Measurements from ENCODE around the gene R3HDM2. TPM values are rescaled to one million over a fixed set of nuclear protein-coding genes. Genes with fewer than 3 reads are reported as not detected.

R3HDM2 gene
- total RNA-seq, 1 experiment from 2014 or later, result 45.4 TPM

- DNase-seq (ENCODE audit: low read depth, low spot score) (no peak), ATAC-seq (no peak)
- peak overlapping the region; percentile 89; the same call in 1 of the 2 replicates for H3K4me2 ChIP-seq (ENCODE audit: low read length)
- ChIA-PET POLR2A (no interaction called here), CTCF (no interaction called here), RAD21 (ENCODE audit: low non-redundant PET in 1 of 2, low total read pairs in 2 of 2, uncharacterized antibody in 2 of 2, unreplicated experiment in 2 of 2) (interaction anchor here in 1 of 2 experiments (0.6 kb wide), 1 partner anchor 14 kb away, joined by 4 read pairs; no protein-coding TSS in a partner anchor)
- H4K20me1 ChIP-seq (ENCODE audit: insufficient read depth), result no peaks in the 10 kb centered on the region
- H3K9me3 ChIP-seq (ENCODE audit: control insufficient read depth in 1 of 2, insufficient read depth in 1 of 2, low read depth in 1 of 2, low read length in 2 of 2), result no peaks in the 10 kb centered on the region
- TF ChIP-seq JUND (IDR thresholded peaks at IDR 0.05) (no peak), MAX (IDR thresholded peaks at IDR 0.05) (no peak), ELF1 (IDR thresholded peaks at IDR 0.05; ENCODE audit: borderline replicate concordance, low read depth) (no peak), FOSL1 (IDR thresholded peaks at IDR 0.05; ENCODE audit: low read depth) (no peak), SIN3A (IDR thresholded peaks at IDR 0.05; ENCODE audit: low read depth) (no peak), ATF3 (IDR thresholded peaks at IDR 0.05) (no peak), POLR2AphosphoS5 (IDR thresholded peaks at IDR 0.05; ENCODE audit: low read depth, low read length) (no peak), SRF (IDR thresholded peaks at IDR 0.05; ENCODE audit: low read depth) (no peak), SP1 (IDR thresholded peaks at IDR 0.05; ENCODE audit: low read depth) (no peak), ZBTB33 (IDR thresholded peaks at IDR 0.05; ENCODE audit: extremely low read depth, insufficient replicate concordance, low read length) (no peak), REST (IDR thresholded peaks at IDR 0.05; ENCODE audit: low read depth) (no peak), CBX3 (IDR thresholded peaks at IDR 0.05; ENCODE audit: low read depth) (no peak), TCF7L2 (IDR thresholded peaks at IDR 0.05; ENCODE audit: borderline replicate concordance, extremely low read depth, insufficient read depth, insufficient read length) (no peak), YY1 (IDR thresholded peaks at IDR 0.05; ENCODE audit: extremely low read depth, insufficient replicate concordance, low read depth, low read length) (no peak), CEBPB (IDR thresholded peaks at IDR 0.05; ENCODE audit: low read depth) (no peak), RAD21 (IDR thresholded peaks at IDR 0.05; ENCODE audit: low read depth) (no peak)
- TF ChIP-seq, protein P1, sequence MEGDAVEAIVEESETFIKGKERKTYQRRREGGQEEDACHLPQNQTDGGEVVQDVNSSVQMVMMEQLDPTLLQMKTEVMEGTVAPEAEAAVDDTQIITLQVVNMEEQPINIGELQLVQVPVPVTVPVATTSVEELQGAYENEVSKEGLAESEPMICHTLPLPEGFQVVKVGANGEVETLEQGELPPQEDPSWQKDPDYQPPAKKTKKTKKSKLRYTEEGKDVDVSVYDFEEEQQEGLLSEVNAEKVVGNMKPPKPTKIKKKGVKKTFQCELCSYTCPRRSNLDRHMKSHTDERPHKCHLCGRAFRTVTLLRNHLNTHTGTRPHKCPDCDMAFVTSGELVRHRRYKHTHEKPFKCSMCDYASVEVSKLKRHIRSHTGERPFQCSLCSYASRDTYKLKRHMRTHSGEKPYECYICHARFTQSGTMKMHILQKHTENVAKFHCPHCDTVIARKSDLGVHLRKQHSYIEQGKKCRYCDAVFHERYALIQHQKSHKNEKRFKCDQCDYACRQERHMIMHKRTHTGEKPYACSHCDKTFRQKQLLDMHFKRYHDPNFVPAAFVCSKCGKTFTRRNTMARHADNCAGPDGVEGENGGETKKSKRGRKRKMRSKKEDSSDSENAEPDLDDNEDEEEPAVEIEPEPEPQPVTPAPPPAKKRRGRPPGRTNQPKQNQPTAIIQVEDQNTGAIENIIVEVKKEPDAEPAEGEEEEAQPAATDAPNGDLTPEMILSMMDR (IDR thresholded peaks at IDR 0.05 in 2 of 3, conservative IDR thresholded peaks at IDR 0.05 in 1 of 3; ENCODE audit: borderline replicate concordance in 1 of 3, insufficient read depth in 1 of 3, low read depth in 2 of 3, low read length in 2 of 3), result no peak
- no peak overlapping the region for H3K9ac ChIP-seq (ENCODE audit: low read length)
- H3K27ac ChIP-seq (ENCODE audit: low read depth, low read length), result no peak overlapping the region
- no peaks in the 10 kb centered on the region for H3K9me2 ChIP-seq (ENCODE audit: insufficient read depth)
- peaks cover 21% of the 10 kb centered on the region for H3K79me2 ChIP-seq (ENCODE audit: insufficient read depth, low read length)
- H3K27me3 ChIP-seq (ENCODE audit: insufficient read depth, low read length), result no peaks in the 10 kb centered on the region
- BruUV-seq (replicated peaks), result no TSS peak
- intact Hi-C loops (cut with micrococcal nuclease), result no loop called here
- peaks cover 4 to 19% of the 10 kb centered on the region in 2 experiments; a peak in 3 of 4 replicates for H3K4me1 ChIP-seq (ENCODE audit: control insufficient read depth in 1 of 2, insufficient read depth in 2 of 2, low read length in 2 of 2)
- no peak overlapping the region; a peak in 1 of 4 replicates for H3K4me3 ChIP-seq (replicated peaks in 1 of 2; ENCODE audit: low read depth in 1 of 2, low read length in 2 of 2)
- no peak overlapping the region for H2AFZ ChIP-seq (ENCODE audit: low read depth, low read length, poor library complexity, severe bottlenecking)
- H3K36me3 ChIP-seq (ENCODE audit: control insufficient read depth in 1 of 2, insufficient read depth in 2 of 2, low read length in 2 of 2), result no peaks in the 10 kb centered on the region
Observed at GRCh38 chr12:57428965-57429364, 1.9 kb downstream of the R3HDM2 start.

All from HCT116 (cell line).